NCI-H524 (cell line): ENCODE data around the gene NCL.

Experiments used
- DNase-seq, 2 experiments: peaks; one replicate each; lab custom pipeline; 2025; lab: John Stamatoyannopoulos, UW

NCL gene

GRCh38 chr2:231463698-231464575, at the start of gene NCL:
NCL (minus strand) TSS chr2:231464484; CDS start chr2:231464353, 131 bp downstream.
- DNase-seq: peak; percentile 63 to 82

- DNase-seq: no peak
These were observed 49.5 kb upstream of the NCL start for GRCh38 chr2:231513746-231514224.

GRCh38 chr2:231512222-231512621, 47.9 kb upstream of the NCL start:
- DNase-seq: no peak

- no peak for DNase-seq
These were observed 39.5 kb upstream of the NCL start for GRCh38 chr2:231503766-231504165.

GRCh38 chr2:231502596-231502995, 38.3 kb upstream of the NCL start:
- DNase-seq: no peak

GRCh38 chr2:231497651-231498050, 33.4 kb upstream of the NCL start:
- no peak for DNase-seq

- DNase-seq: no peak
These were observed 30.4 kb upstream of the NCL start for GRCh38 chr2:231494669-231495068.

- DNase-seq: no peak
These were observed 26.5 kb upstream of the NCL start for GRCh38 chr2:231490801-231491200.

GRCh38 chr2:231489990-231490389, 25.7 kb upstream of the NCL start:
- no peak for DNase-seq

- DNase-seq: no peak
These were observed 24.0 kb upstream of the NCL start for GRCh38 chr2:231488331-231488730.

- no peak for DNase-seq
These were observed 22.7 kb upstream of the NCL start for GRCh38 chr2:231486851-231487596.

- DNase-seq: no peak
These were observed 19.4 kb upstream of the NCL start for GRCh38 chr2:231483398-231484329.

- DNase-seq: peak; percentile 26 to 49
These were observed 18.6 kb upstream of the NCL start for GRCh38 chr2:231482806-231483391.

GRCh38 chr2:231480781-231481180, 16.5 kb upstream of the NCL start:
- DNase-seq: no peak

GRCh38 chr2:231479455-231479854, 15.2 kb upstream of the NCL start:
- no peak for DNase-seq

- DNase-seq: no peak
These were observed 12.6 kb upstream of the NCL start for GRCh38 chr2:231476920-231477319.

GRCh38 chr2:231475965-231476364, 11.7 kb upstream of the NCL start:
- no peak for DNase-seq

- no peak for DNase-seq
These were observed 8.5 kb upstream of the NCL start for GRCh38 chr2:231472816-231473215.

GRCh38 chr2:231470246-231470900, 6.1 kb upstream of the NCL start:
- peak in 1 of 2 experiments; percentile 59 for DNase-seq

- DNase-seq: no peak
These were observed 5.3 kb upstream of the NCL start for GRCh38 chr2:231469583-231469950.
